Measurements from ENCODE around the gene RALGPS1. TPM values are rescaled to one million over a fixed set of nuclear protein-coding genes. Genes with fewer than 3 reads are reported as not detected.

Gene RALGPS1
- total and polyA plus RNA-seq, 2 of the 8 experiments (the other 6 are each of a cell fraction or from before 2014, with no cell fraction given) = 20.0 to 23.5 TPM

DNA sequence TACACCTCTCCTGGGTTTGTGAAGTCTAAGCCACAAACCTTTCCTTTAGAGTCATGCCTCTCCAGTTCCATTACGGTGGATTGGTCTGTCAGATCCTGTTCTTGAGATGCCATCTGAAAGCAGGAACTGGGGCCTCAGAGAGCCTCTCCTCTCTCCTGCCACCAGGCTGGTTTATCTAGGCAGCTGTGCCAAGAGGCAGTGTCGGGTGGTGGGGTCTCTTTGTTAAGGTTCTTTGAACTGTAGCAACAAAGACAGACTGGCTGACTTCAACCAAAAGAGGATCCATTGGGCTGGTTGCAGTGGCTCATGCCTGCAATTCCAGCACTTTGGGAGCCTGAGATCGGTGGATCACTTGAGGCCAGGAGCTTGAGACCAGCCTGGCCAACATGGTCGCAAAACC, 273.8 kb downstream of the RALGPS1 start:
- no peak for DNase-seq (ENCODE audit: low read depth in 1 of 2, low spot score in 2 of 2)
- Histone ChIP-seq H4K20me1 (replicated peaks in 1 of 2; ENCODE audit: control insufficient read depth in 1 of 2, insufficient read depth in 2 of 2, low read length in 2 of 2) (no peaks in the 10 kb centered on the region), H3K56ac (replicated peaks; ENCODE audit: insufficient read length, low read depth, low read length) (no peak overlapping the region), H2BK20ac (ENCODE audit: low read length) (no peak overlapping the region), H3K18ac (ENCODE audit: extremely low read depth, low read length) (no peak overlapping the region), H3K36me3 (ENCODE audit: control insufficient read depth in 2 of 4, insufficient read depth in 4 of 4, low read length in 3 of 4) (no peaks in the 10 kb centered on the region), H3K14ac (ENCODE audit: insufficient read length) (no peak overlapping the region), H3K23ac (ENCODE audit: insufficient read length) (no peak overlapping the region), H3K9me3 (ENCODE audit: insufficient read depth in 2 of 2, low read depth in 1 of 2, low read length in 1 of 2) (no peaks in the 10 kb centered on the region), H3K9ac (replicated peaks in 1 of 4; ENCODE audit: extremely low read depth in 1 of 4, low read depth in 3 of 4, low read length in 3 of 4) (no peak overlapping the region), H3K79me2 (ENCODE audit: control insufficient read depth in 1 of 2, insufficient read depth in 2 of 2, low read length in 2 of 2) (no peaks in the 10 kb centered on the region), H2AK5ac (ENCODE audit: low read depth, low read length) (no peak overlapping the region), H4K5ac (ENCODE audit: insufficient read length, low read depth, low read length) (no peak overlapping the region), H2BK5ac (ENCODE audit: low read depth, low read length) (no peak overlapping the region), H3K4me1 (replicated peaks in 1 of 4; ENCODE audit: control insufficient read depth in 3 of 4, insufficient read depth in 4 of 4, low read length in 3 of 4) (peaks cover 0 to under 1% (median 0%) of the 10 kb centered on the region in 4 experiments; a peak in 1 of 7 replicates), H4K8ac (ENCODE audit: extremely low read depth, insufficient read depth, low read length) (no peak overlapping the region), H2AFZ (ENCODE audit: low read length) (no peak overlapping the region), H2BK12ac (ENCODE audit: low read depth, low read length) (no peak overlapping the region), H3K4ac (replicated peaks; ENCODE audit: insufficient read length, low read depth, low read length) (no peak overlapping the region), H4K91ac (replicated peaks; ENCODE audit: insufficient read length, low read length) (no peak overlapping the region), H3K4me2 (ENCODE audit: insufficient read depth in 1 of 2, low read depth in 2 of 2, low read length in 2 of 2) (no peak overlapping the region), H3K27ac (ENCODE audit: low read depth, low read length) (no peak overlapping the region), H3K79me1 (ENCODE audit: low read depth, low read length) (no peaks in the 10 kb centered on the region), H3K23me2 (ENCODE audit: low read depth, low read length) (no peaks in the 10 kb centered on the region), H2BK15ac (ENCODE audit: low read length) (no peak overlapping the region), H3K4me3 (ENCODE audit: extremely low read depth in 1 of 4, insufficient read depth in 2 of 4, low read depth in 3 of 4, low read length in 4 of 4) (no peak overlapping the region), H3K27me3 (replicated peaks in 1 of 4; ENCODE audit: control insufficient read depth in 3 of 4, extremely low read depth in 1 of 4, insufficient read depth in 3 of 4, low read length in 3 of 4) (no peaks in the 10 kb centered on the region), H2BK120ac (replicated peaks; ENCODE audit: low read depth, low read length) (no peak overlapping the region)
- 97% methylated on average over 4 of the region's 4 CpGs; no CpG with 5 or more reads in 1 of the 2 experiments for WGBS, 2 experiments (ENCODE audit: extremely low coverage in 1 of 2, insufficient coverage in 1 of 2, insufficient read length in 1 of 2, insufficient replicate concordance in 2 of 2, low coverage in 1 of 2, low lambda C conversion rate in 2 of 2, missing lambda C conversion rate in 1 of 2)
- POLR2A ChIA-PET (ENCODE audit: partially characterized antibody) = interaction anchor here (1.0 kb wide), 1 partner anchor 9 kb away, joined by 3 read pairs; no protein-coding TSS in a partner anchor
- CTCF ChIA-PET (ENCODE audit: partially characterized antibody) = interaction anchor here (1.1 to 4.7 kb wide), 5 partner anchors 10 to 255 kb away, joined by 3 to 22 read pairs (median 5); no protein-coding TSS in a partner anchor
- FAIRE-seq = no peak
- no peak for TF ChIP-seq POLR2A (IDR thresholded peaks at IDR 0.05; ENCODE audit: control extremely low read depth in 1 of 2, low read depth in 2 of 2, low read length in 2 of 2)
- no peak for TF ChIP-seq TCF12 (IDR thresholded peaks at IDR 0.05; ENCODE audit: low read depth, low read length)
- no peak for TF ChIP-seq CHD1 (IDR thresholded peaks at IDR 0.05; ENCODE audit: low read depth, low read length)
- TF ChIP-seq ASH2L (IDR thresholded peaks at IDR 0.05; ENCODE audit: low read length) = no peak
- TF ChIP-seq JUND (IDR thresholded peaks at IDR 0.05; ENCODE audit: low read length) = no peak
- TF ChIP-seq SIRT6 (IDR thresholded peaks at IDR 0.05; ENCODE audit: low read length) = no peak
- no peak for TF ChIP-seq SP2 (IDR thresholded peaks at IDR 0.05; ENCODE audit: low read length)
- TF ChIP-seq JUN (IDR thresholded peaks at IDR 0.05; ENCODE audit: low read depth, low read length) = no peak
- TF ChIP-seq, protein P1, sequence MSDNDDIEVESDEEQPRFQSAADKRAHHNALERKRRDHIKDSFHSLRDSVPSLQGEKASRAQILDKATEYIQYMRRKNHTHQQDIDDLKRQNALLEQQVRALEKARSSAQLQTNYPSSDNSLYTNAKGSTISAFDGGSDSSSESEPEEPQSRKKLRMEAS (IDR thresholded peaks at IDR 0.05) = no peak
- TF ChIP-seq POLR2AphosphoS5 (IDR thresholded peaks at IDR 0.05; ENCODE audit: low read depth, low read length) = no peak
- no peak for TF ChIP-seq KDM4A (IDR thresholded peaks at IDR 0.05; ENCODE audit: low read depth, low read length, severe bottlenecking)

Measured in H1 (cell line).